Measurements from ENCODE around the gene NCR1.
"Not testable (repeated sequence)": the region's sequence is repeated elsewhere in the genome, so short reads cannot be mapped to it uniquely, and the experiment has no call there.

Gene NCR1

GRCh38 chr19:54906819-54907218, 871 bp downstream of the NCR1 start:
- DNase-seq (ENCODE audit: low spot score), result no peak

- not testable (repeated sequence) for DNase-seq (ENCODE audit: low spot score)
Measured at GRCh38 chr19:54907899-54908298, 2.0 kb downstream of the NCR1 start.

DNA sequence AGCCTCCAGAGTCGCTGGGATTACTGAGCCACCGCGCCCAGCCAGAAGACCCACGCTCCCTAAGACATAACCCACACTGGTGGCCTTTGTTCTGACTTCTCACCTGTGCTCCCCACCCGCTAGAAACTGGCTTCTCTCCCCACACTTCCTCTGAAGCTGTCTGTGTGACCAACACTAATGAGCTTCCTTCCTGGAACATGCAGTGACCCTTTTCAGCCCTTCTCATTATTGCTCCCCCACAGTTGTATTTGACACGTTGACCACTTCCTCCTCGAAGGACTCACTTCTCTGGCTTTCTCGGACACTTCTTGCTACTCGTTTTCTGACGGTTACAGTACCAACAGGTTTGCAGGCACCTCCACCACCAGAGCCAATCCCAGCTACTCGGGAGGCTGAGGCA, 10.9 kb downstream of the NCR1 start:
- DNase-seq (ENCODE audit: low spot score), result no peak

DNA sequence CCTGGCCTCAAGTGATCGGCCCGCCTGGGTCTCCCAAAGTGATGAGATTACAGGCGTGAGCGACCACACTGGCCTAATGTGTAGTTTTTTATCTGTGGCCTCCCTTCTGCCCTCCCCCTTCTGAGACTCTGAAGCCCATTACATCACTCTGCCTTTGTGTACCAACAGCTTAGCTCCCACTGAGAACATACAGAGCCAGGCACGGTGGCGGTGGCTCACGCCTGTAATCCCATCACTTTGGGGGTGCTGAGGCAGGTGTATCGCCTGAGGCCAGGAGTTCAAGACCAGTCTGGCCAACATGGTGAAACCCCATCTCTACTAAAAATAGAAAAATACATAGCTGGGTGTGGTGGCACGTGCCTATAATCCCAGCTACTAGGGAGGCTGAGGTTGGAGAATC, 12.6 kb downstream of the NCR1 start:
- no peak for DNase-seq (ENCODE audit: low spot score)

DNA sequence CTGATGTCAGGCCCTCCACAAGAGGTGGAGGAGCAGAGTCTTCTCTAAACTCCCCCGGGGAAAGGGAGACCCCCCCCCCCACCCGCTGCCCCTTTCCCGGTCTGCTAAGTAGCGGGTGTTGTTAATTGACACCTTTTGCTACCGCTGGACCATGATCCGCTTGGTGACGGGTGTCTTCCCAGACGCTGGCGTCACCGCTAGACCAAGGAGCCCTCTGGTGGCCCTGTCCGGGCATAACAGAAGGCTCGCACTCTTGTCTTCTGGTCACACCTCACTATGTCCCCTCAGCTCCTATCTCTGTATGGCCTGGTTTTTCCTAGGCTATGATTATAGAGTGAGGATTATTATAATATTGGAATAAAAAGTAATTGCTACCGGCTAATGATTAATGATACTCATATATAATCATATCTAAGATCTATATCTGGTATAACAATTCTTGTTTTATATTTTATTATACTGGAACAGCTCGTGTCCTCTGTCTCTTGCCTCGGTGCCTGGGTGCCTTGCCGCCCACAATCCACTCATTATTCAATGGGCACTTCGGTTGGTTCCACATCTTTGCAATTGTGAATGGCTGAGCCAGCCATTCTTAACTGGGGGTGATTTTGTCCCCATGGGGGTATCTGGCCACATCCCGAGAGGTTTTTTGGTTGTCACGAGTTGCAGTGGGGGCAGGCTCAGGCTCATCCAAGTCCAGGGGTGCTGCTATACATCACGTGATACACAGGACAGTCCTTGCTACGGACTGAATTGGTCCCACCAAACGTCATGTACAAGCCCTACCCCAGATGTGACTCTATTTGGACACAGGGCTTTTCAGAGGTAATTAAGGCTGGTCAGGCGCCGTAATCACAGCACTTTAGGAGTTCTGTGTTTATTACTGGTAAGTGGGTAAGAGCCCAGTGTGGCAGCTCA, 14.0 kb downstream of the NCR1 start:
- not testable (repeated sequence) for DNase-seq (ENCODE audit: low spot score)

- no peak for DNase-seq (ENCODE audit: low spot score)
Measured at GRCh38 chr19:54921082-54921481, 15.1 kb downstream of the NCR1 start.

DNA sequence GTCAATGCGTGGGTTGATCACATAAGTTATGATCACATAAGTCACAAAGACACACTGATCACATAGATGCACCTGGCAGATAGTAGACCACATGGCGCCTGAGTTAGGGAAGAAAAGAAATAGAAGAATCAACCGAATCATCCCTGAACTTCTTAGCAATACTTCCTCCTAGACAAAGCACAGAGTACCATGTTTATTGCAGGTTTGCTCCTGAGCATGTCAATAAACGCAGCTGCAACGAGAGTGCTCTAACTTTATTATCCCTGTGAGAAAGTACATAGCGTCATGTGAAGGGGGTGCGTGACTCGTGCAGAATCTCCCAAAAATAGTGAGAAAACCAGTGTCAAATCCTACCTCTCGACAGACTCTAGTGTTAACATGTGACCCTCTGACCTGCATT, 17.3 kb downstream of the NCR1 start:
- DNase-seq (ENCODE audit: low spot score), result no peak

- no peak for DNase-seq (ENCODE audit: low spot score)
Measured at GRCh38 chr19:54928299-54928698, 22.4 kb downstream of the NCR1 start.

- DNase-seq (ENCODE audit: low spot score), result no peak
Measured at GRCh38 chr19:54937926-54938325, 32.0 kb downstream of the NCR1 start.

- no peak for DNase-seq (ENCODE audit: low spot score)
Measured at GRCh38 chr19:54938906-54939305, 33.0 kb downstream of the NCR1 start.

GRCh38 chr19:54939538-54939937, 33.6 kb downstream of the NCR1 start:
- DNase-seq (ENCODE audit: low spot score), result not testable (repeated sequence)

DNA sequence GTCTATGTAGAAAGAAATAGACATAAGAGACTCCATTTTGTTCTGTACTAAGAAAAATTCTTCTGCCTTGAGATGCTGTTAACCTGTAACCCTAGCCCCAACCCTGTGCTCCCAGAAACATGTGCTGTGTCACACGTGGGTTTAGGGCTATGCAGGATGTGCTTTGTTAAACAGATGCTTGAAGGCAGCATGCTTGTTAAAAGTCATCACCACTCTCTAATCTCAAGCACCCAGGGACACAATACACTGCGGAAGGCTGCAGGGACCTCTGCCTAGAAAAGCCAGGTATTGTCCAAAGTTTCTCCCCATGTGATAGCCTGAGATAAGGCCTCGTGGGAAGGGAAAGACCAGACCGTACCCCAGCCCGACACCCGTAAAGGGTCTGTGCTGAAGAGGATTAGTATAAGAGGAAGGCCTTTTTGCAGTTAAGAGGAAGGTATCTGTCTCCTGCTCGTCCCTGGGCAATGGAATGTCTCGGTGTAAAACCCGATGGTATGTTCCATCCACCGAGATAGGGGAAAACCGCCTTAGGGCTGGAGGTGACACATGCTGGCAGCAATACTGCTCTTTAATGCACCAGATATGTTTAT, 37.9 kb downstream of the NCR1 start:
- DNase-seq (ENCODE audit: low spot score), result not testable (repeated sequence)

GRCh38 chr19:54947381-54947780, 41.4 kb downstream of the NCR1 start, which contains the start of gene NLRP7:
NLRP7 (minus strand) TSS chr19:54947530.
- no peak for DNase-seq (ENCODE audit: low spot score)

DNA sequence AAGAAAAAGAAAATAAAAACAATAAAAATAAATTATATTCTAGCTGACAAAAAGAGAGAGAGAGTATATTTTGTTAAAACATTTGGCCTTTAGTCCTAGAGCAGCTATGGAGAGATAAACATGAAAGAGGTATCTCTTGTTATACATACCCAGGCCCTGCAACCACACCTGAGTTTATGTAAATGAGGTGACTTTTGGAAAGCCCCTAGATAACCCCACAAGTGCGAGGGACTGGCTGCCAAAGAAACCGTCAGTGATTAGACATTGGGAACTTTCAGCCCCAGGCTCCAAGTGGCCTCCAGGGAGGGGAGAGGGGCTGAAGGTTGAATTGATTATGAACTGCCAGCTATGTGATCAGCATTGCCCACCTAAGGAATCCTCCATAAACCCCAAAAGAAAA, 43.5 kb downstream of the NCR1 start:
- DNase-seq (ENCODE audit: low spot score), result no peak

DNA sequence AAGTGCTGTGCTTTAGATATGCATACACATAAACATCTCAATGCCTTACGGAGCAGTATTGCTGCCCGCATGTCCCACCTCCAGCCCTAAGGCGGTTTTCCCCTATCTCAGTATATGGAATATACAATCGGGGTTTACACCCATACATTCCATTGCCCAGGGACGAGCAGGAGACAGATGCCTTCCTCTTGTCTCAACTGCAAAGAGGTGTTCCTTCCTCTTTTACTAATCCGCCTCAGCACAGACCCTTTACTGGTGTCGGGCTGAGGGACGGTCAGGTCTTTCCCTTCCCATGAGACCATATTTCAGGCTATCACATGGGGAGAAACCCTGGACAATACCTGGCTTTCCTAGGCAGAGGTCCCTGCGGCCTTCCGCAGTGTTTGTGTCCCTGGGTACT, 44.6 kb downstream of the NCR1 start:
- not testable (repeated sequence) for DNase-seq (ENCODE audit: low spot score)

GRCh38 chr19:54952591-54953344, 46.8 kb downstream of the NCR1 start:
- no peak for DNase-seq (ENCODE audit: low spot score)

DNA sequence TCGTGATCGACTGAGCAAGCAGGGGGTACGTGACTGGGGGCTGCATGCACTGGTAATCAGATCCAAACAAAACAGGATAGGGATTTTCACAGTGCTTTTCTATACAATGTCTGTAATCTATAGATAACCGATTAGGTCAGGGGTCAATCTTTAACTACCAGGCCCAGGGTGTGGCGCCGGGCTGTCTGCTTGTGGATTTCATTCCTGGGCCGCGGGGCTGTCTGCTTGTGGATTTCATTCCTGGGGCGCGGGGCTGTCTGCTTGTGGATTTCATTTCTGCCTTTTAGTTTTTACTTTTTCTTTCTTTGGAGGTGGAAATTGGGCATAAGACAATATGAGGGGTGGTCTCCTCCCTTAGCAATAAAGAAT, 47.4 kb downstream of the NCR1 start:
- DNase-seq (ENCODE audit: low spot score), result not testable (repeated sequence)

- no peak for DNase-seq (ENCODE audit: low spot score)
Measured at GRCh38 chr19:54955376-54955775, 49.4 kb downstream of the NCR1 start.

- DNase-seq (ENCODE audit: low spot score), result no peak
Measured at GRCh38 chr19:54959840-54960239, 53.9 kb downstream of the NCR1 start.

Data from SK-N-DZ (cell line).